Measurements from ENCODE around the gene PDCD6IP. TPM values are rescaled to one million over a fixed set of nuclear protein-coding genes. Genes with fewer than 3 reads are reported as not detected.
"Not testable (repeated sequence)": the region's sequence is repeated elsewhere in the genome, so short reads cannot be mapped to it uniquely, and the experiment has no call there.

Gene PDCD6IP
- total and polyA plus RNA-seq, 7 donors: 30.6 to 152 (median 116) TPM

DNA sequence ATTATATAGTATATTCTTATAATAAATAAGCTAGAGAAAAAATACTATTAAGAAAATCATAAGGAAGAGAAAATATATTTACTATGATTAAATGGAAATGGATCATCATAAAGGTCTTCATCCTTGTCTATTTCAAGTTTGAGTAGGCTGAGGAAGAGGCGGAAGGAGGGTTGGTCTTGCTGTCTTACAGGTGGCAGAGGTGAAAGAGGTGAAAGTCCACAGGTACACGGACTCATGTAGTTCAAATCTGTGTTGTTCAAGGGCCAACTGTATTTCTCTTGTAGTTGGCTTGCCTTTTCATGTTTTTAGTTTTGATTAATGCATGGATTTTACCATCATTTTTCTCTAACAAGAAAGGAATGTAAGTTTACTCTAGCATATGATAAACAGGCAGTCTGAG is 41.7 kb downstream of the PDCD6IP start:
- Histone ChIP-seq H3K27ac (no peak overlapping the region), H3K36me3 (ENCODE audit: insufficient read depth in 1 of 2, low read depth in 1 of 2) (peaks cover 3 to 92% of the 10 kb centered on the region in 2 donors), H3K4me1 (no peaks in the 10 kb centered on the region), H3K27me3 (ENCODE audit: insufficient read depth in 3 of 3, low read length in 2 of 3) (no peaks in the 10 kb centered on the region), H3K4me3 (no peak overlapping the region), H3K9me3 (no peaks in the 10 kb centered on the region)
- DNase-seq: no peak
- 89 to 96% (median 94%) methylated on average over 2 of the region's 2 CpGs for WGBS, 3 donors
- TF ChIP-seq CTCF (IDR thresholded peaks at IDR 0.05): no peak
- ATAC-seq: no peak
- intact Hi-C loops (cut with DNase I): no loop called here

DNA sequence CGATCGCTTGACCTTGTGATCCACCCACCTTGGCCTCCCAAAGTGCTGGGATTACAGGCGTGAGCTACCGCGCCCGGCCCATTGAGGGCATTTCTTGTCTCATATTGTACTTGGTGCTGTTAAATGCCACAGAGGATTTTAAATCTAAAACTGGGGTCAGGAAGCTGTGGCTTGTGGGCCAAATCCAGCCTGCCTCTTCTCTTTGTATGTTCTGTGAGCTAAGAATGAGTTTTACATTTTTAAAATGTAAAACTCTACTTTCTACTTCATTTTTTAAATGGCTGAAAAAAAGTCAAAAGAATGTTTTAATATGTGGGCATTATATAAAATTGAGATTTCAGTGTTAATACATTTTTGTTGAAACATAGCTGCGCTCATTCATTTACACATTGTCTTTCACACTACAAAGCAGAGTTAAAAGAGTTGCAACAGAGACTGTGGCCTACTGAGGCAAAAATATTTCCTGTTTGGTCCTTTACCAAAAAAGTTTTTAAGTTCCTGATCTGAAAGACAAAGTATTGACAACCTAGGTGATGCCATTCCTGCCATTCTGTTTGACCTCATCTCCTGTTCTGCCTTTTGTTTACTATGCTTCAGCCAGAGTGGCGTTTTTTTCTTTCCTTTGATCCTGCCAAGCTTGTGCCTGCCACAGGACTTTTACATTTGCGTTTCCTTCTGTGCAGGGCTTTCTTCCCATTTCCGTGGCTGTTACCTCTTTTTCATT is 50.4 kb downstream of the PDCD6IP start:
- no peak for ATAC-seq
- DNase-seq: no peak
- intact Hi-C loops (cut with DNase I): no loop called here
- no peaks in the 10 kb centered on the region for H3K9me3 ChIP-seq
- H3K27me3 ChIP-seq (ENCODE audit: insufficient read depth in 3 of 3, low read length in 2 of 3): no peaks in the 10 kb centered on the region
- no peak overlapping the region for H3K4me3 ChIP-seq
- TF ChIP-seq CTCF (IDR thresholded peaks at IDR 0.05): no peak
- peaks cover 0 to 91% of the 10 kb centered on the region in 2 donors for H3K36me3 ChIP-seq (ENCODE audit: insufficient read depth in 1 of 2, low read depth in 1 of 2)
- no peaks in the 10 kb centered on the region for H3K4me1 ChIP-seq
- no peak overlapping the region for H3K27ac ChIP-seq
- WGBS, 3 donors: 83 to 87% (median 84%) methylated on average over 10 of the region's 10 CpGs

DNA sequence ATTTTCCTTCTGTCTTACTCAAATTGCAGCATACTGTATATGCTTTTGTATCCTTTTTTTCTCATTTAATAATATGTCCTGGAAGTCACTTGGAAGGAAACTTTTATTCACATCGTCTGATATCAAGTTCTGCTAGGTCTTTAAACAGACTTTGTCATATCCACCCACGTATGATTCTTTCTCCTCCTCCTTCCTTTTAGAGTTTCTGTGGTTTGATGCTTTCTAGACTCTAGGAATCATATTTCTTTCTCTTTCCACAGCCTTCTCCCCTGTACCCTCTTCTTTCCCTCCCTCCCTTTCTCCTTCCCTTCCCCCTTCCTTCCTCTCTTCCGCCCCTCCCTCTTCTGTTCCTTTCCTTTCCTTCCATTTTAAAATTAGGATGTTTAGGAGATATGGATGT is 52.2 kb downstream of the PDCD6IP start:
- H3K27me3 ChIP-seq (ENCODE audit: insufficient read depth in 3 of 3, low read length in 2 of 3); intact Hi-C loops (cut with DNase I); H3K4me3 ChIP-seq; DNase-seq; ATAC-seq; H3K9me3 ChIP-seq; H3K27ac ChIP-seq; H3K4me1 ChIP-seq: not testable (repeated sequence)
- WGBS, 3 donors: 75 to 80% (median 77%) methylated on average over 2 to 3 of the region's 3 CpGs
- peaks cover 0 to 92% of the 10 kb centered on the region in 2 donors for H3K36me3 ChIP-seq (ENCODE audit: insufficient read depth in 1 of 2, low read depth in 1 of 2)

DNA sequence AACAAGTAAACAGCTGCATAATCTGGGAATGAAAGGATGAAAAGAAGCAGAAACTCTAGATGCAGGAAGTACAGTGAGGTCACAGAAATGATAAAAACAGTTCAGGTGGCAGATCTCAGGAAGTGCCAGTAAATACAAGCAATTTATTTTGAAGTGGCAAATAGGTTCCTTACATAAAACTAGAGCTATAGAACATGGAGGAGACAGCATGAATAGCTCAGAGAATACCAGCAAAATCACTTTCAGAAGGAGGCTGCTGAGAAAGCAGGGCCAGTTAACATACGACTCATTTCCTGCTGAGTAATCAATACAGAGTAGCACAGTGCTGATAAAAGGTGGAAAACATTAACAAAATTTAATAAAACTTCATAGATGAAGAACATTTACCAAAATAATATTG is 57.0 kb downstream of the PDCD6IP start:
- WGBS, 3 donors: 82 to 97% (median 88%) methylated on average over 1 of the region's 1 CpG
- DNase-seq; H3K4me3 ChIP-seq; H3K27ac ChIP-seq; intact Hi-C loops (cut with DNase I); H3K9me3 ChIP-seq; H3K27me3 ChIP-seq (ENCODE audit: insufficient read depth in 3 of 3, low read length in 2 of 3); ATAC-seq; H3K4me1 ChIP-seq: not testable (repeated sequence)
- H3K36me3 ChIP-seq (ENCODE audit: insufficient read depth in 1 of 2, low read depth in 1 of 2): peaks cover 0 to 90% of the 10 kb centered on the region in 2 donors

DNA sequence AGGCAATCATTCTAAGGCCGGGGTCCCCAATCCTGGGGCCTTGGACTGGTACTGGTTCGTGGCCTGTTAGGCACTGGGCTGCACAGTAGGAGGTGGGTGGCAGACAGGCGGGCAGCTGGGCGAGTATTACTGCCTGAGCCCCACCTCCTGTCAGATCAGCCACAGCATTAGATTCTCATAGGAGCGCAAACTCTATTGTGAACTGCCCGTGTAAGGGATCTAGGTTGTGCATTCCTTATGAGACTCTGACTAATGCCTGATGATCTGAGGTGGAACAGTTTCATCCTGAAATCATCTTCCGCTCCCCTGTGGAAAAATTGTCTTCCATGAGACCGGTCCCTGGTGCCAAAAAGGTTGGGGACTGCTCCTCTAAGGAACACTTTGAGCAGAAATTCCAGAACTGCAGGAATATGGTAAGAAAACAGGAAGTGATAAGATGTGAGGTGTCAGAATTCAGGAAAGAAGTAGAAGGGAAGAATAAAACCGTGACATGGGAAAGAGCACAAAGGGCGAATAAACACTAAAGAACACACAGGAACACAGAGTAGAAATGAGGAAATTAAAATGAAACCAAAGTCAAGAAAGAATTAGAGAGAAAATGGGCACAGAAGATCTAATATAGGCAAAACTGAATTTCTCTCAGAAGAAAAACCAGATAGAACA is 57.6 kb downstream of the PDCD6IP start:
- DNase-seq (no peak), ATAC-seq (no peak)
- 81 to 88% (median 85%) methylated on average over 10 of the region's 10 CpGs for WGBS, 3 donors
- intact Hi-C loops (cut with DNase I): no loop called here
- no peak overlapping the region for H3K27ac ChIP-seq
- H3K27me3 ChIP-seq (ENCODE audit: insufficient read depth in 3 of 3, low read length in 2 of 3): no peaks in the 10 kb centered on the region
- no peaks in the 10 kb centered on the region for H3K4me1 ChIP-seq
- no peaks in the 10 kb centered on the region for H3K9me3 ChIP-seq
- TF ChIP-seq CTCF (IDR thresholded peaks at IDR 0.05): no peak
- no peak overlapping the region for H3K4me3 ChIP-seq
- H3K36me3 ChIP-seq (ENCODE audit: insufficient read depth in 1 of 2, low read depth in 1 of 2): peaks cover 0 to 87% of the 10 kb centered on the region in 2 donors

- H3K27me3 ChIP-seq (ENCODE audit: insufficient read depth in 3 of 3, low read length in 2 of 3); H3K4me1 ChIP-seq; H3K4me3 ChIP-seq; DNase-seq; ATAC-seq; H3K9me3 ChIP-seq; H3K27ac ChIP-seq; intact Hi-C loops (cut with DNase I): not testable (repeated sequence)
- 95 to 100% (median 97%) methylated on average over 1 of the region's 1 CpG for WGBS, 3 donors
- peaks cover 0 to 77% of the 10 kb centered on the region in 2 donors for H3K36me3 ChIP-seq (ENCODE audit: insufficient read depth in 1 of 2, low read depth in 1 of 2)
These were observed 59.3 kb downstream of the PDCD6IP start for GRCh38 chr3:33857701-33858100.

Data from psoas muscle (tissue), 8 donors.